CMK (cell line): ENCODE results near the gene CARD10.
"Not testable (repeated sequence)": the region's sequence is repeated elsewhere in the genome, so short reads cannot be mapped to it uniquely, and the experiment has no call there.

Experiments used
- DNase-seq: peaks from one replicate; pipeline ENCODE4 v3.0.0-alpha.2; 2010; ENCODE audit warnings: low read depth

Gene CARD10

DNA sequence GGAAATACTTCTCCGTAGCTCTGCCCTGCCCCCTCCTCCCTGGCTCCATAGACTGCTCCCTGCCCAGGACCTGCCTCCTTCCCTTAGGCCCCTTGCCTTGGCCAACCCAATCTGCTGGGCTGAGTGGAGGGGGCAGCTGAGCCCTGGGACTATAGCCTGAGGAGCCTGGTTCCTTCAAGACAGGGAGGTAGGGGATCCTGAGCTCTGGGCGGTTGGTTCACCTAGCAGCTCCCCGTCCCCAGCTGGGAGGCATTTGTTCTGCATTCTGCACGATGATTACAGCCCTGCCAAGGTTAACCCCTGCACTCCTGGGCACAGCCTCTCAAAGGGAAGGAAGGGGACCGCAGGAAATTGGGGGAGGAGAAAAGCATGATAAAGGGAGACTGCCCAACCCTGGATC is 37.5 kb upstream of the CARD10 start:
- no peak for DNase-seq

DNA sequence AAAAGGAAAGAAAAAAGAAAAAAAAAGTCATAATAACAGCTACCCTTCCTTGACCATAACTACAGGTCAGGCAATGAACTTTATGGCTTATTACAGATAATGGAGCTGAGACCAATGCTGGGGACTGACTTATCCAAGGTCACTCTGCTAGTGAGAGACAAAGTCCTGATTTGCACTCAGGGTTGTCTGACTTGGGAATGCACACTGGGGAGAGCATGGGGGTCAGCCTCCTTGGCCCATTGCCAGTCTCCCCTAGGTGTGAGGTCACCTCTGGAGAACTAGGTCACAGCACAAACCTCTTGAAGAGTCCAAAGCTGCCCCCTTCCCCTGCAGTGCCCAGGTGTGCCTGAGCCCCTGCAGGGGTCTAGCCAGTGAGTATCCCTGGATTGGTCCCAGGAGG is 35.8 kb upstream of the CARD10 start:
- DNase-seq = no peak

DNA sequence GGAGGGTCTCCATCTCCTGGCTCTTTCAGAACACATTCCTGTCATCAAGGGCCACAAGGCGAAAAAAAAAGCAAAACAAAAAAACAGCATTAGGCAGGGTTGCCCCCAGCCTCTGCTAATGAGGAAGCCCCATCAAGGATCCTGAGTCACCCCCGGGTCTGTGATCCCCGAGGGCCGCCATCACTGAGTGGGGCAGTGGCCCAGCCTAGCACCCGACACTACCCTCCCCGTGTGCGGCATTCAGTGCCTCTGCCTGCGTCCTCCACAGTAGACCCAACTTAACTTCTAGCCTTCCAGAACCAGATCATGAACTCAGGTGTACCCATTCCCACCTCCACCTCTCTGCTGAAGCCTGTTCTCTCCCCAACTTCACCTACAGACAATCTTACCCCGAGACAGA is 34.5 kb upstream of the CARD10 start:
- DNase-seq = no peak

DNA sequence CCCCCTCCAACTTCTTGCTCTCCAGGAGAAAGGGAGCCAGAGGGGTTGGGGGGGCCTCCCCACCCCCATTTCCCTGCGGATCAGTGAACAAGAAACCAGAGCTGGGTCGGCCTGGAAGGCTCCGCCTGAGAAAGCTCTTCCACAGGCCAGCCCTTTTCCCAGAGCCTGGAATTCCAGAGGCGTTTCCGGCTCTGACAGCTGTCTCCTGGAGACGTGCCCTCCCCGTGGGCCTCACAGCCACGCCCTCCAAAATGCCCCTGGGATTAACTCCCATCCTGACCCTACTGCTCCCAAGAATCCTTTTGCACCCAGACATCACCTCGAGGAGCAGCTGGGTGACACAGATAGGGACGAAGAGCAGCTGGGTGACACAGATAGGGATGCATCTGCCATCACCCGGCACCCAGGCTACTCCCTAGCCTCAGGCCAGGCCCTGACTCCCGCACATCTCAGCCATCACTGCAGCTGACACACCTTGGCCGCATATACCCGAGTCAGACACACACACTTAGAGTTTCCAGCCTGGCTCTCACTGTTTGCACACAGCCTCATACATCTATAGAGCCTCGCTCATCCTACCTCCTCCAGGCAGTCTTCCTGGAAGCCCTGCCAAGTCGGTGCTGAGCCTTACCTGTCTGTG is 33.4 kb upstream of the CARD10 start:
- no peak for DNase-seq

DNA sequence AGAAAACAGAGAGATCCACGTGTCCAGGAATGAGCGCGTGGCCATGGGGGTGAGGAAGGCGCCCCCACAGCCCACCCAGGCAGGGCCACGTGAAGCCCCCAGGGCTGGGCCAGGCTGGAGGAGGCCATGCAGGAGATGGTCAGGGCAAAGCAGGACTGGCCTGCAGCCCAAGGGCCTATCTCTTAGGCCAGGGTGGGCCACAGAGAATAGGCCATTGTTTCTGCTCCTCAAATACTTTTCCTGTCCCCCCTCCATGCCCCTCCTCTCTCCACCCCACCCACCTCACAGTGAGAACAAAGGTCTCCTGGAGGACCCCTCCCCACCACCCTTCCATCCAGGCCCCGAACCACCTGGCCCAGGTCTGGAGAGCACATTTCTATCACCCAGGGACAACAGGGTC is 32.8 kb upstream of the CARD10 start:
- no peak for DNase-seq

DNA sequence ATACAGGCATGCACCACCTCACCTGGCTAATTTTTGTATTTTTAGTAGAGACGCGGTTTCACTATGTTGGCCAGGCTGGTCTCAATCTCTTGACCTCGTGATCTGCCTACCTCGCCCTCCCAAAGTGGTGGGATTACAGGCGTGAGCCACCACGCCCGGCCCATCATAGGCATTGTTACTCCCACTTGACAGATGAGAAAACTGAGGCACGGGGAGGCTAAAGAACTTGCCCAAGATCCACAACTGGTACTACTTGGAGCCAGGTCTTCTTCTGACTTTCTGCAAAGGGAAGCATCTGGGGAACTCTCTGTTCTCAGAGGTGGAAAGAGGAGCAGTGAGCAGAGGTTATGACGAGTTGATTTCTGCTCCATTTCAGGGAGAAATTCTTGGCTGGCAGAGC is 31.7 kb upstream of the CARD10 start:
- DNase-seq = not testable (repeated sequence)

DNA sequence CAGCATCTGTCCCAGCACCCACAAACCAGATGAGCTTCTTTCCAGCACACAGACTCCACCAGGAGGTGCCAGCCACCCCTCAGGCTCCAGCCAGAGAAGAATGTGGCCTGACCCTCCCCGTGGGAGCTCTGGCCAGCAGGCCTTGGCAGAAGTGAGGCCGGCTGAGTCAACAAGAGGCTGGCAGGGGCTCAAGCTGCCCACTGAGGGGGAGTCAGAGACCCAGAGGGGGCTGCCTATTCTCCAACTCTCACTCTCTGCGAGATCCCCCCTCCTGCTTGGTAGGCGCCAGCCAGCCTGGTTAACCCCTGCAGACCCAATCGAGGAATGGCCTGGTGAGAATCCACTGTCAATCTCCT is 30.5 kb upstream of the CARD10 start:
- DNase-seq = no peak

DNA sequence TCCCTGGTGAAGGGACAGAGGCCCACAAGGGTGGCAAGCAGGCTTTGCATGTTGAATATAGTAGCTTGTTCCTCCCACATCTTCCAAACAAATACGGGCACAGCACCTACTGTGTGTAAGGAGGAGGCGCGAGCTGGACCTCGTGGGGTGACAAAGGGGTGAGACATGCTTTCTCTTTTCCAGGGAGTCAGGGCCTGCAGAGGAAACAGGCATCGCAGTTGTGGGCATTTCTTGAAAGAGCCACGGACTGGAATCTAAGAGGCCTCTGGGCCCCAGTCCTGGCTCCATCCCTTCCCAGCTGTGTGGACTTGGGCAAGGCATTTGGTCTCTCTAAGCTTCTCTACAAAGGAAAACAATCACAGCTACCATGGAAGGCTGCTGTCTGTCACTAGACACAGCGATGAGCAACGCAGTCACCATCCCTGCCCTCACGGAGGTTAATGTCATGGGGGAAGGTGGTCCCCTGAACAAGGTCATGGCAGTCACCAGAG is 28.1 kb upstream of the CARD10 start:
- no peak for DNase-seq

DNA sequence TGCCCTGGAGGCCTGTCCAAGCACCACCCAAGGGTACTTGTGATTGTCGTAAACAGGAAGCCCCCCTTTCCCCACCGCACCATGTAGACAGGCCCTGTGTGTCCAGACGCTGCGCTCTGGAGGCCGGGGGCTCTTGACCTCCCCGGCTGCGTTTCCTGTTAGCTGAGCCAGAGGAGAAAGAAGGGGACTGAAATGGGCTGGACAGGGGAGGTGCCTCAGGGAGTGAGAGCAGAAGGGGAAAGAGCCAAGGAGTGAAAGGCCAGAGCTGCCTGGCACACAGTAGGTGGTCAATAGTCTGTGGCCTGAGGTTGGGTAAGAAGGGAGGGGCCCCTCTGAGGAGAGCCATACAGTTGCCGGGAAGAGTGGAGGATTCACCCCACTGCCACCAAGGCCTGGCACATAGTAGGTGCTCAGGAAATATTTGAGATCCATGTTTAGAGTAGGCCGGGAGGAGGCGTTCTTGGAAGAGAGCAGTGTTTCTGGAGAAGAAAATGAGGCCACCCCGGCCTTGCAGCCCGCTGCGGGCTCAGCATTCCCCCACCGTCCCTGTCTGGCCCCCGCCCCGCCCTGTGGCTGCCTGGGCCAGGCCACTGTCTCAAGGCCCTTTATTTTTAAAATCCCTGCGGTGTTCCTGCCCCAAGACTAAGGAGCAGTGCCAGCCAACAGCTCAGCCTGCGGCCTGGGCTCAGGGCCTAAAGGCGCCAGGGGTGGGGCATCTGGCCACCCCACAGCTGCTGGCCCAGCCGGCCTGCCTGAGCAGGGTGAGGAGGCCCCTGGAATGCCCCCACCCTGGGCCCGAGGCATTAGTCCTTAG is 27.4 kb upstream of the CARD10 start:
- DNase-seq = no peak

DNA sequence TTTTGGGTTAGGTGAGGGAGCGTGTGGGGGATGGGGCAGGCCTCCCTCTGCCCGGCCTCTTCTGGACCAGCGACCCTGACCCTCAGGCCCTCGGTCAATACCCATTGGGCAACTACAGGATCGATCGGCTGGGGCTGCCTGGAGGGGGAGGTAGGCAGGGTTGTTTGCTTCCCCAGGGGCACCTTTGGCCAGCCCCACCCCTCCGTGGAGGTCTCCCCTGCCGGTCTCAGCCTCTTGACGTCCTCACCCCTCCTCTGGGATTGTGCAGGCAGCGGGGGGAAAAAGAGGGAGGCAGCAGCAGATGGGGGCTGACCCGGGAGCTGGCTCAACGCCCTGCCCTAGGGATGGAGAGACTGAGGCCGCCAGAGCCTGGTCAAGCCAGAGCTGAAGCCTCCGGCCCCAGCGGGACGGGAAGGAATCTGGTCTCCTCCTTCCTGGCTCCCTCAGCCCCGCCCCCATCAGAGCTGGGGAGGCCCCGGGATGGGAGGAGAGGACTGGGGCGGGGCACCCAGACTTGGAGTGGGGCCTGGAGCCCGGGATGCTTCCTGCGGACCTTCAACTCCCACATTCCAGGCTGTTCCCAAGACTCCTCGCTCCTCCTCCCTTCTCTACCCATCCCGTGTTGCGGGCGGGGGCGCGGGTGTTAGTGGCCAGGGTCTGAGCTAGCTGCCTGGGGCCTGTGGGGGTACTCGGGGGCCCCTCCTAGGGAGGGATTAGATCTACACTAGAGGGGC is 26.7 kb upstream of the CARD10 start:
- DNase-seq = no peak

DNA sequence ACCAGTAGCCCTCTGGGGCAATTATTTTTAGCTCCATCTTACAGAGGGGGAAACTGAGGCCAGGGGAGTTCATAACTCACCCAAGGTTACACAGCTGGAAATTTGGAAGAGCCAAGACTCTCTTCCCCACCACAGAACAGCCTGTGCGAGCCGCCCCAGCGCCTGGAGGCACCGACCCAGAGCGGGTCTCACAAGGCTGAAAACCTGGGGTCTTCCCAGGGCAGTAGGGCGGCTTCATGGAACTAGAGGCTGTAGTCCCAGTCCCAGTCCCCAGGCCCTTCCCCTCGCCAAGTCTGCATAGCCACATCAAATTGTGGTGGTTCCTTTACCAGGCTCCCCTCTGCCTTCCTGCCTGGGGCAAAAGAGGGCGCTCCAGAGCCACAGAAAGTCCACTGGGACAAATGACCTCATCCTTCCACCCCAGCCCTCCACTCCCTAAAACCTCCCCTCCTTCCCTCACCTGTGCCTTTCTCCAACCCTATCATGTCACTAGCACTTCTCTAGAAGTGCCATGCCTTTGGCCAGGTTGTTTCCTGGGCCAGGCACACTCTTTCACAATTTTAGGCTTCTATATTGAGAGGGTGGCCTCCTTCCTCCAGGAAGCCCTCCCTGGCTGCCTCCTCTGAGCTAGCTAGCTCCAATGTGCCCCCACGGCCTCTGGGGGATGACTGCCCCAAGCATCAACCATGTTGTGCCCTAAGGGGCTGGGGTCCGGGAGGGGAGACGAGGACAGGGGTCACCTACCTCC is 25.9 kb upstream of the CARD10 start:
- no peak for DNase-seq

DNA sequence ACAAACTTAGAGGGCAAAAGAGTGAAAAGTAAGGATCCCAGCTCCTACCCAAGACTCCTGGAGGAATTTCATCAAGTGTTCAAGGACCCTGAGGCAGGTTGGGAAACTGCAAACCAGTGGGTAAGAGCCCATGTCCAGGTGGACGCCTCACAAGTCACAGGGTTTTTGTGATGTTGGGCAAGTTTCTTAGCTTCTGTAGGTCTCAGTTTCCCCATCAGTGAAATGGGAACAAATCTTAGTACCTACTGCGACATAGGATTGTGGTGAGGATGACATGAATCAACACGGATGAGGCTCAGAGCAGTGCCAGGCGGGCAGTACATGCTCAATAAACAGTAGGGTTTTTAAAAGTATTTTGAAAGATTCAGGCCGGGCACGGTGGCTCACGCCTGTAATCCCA is 23.7 kb upstream of the CARD10 start:
- no peak for DNase-seq

DNA sequence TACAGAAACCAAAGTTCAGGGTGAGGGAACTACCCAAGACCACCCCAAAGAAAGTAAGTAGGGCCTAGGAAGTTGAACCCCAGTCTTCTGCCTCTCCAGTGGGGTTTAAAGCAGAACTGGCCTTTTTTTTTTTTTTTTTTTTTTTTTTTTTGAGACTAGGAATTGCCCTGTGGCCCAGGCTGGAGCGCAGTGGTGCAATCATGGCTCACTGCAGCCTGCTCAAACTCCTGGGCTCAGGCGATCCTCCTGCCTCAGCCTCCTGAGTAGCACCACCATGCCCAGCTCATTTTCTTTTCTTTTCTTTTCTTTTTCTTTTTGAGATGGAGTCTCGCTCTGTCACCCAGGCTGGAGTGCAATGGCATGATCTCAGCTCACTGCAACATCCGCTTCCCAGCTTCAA is 23.2 kb upstream of the CARD10 start:
- DNase-seq = not testable (repeated sequence)

DNA sequence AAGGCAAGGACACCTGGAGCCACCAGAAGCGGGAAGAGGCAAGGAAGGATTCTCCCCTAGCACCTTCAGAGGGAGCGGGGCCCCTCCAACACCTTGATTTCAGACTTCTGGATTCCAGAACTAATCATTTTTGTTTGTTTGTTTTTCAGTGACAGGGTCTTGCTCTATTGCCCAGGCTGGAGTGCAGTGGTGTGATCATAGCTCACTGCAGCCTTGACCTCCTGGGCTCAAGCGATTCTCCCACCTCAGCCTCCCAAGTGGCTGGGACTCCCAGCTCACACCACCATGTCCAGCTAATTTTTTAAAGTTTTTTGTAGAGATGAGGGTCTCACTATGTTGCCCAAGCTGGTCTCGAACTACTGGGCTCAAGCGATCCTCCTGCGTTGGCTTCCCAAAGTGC is 20.6 kb upstream of the CARD10 start:
- not testable (repeated sequence) for DNase-seq

DNA sequence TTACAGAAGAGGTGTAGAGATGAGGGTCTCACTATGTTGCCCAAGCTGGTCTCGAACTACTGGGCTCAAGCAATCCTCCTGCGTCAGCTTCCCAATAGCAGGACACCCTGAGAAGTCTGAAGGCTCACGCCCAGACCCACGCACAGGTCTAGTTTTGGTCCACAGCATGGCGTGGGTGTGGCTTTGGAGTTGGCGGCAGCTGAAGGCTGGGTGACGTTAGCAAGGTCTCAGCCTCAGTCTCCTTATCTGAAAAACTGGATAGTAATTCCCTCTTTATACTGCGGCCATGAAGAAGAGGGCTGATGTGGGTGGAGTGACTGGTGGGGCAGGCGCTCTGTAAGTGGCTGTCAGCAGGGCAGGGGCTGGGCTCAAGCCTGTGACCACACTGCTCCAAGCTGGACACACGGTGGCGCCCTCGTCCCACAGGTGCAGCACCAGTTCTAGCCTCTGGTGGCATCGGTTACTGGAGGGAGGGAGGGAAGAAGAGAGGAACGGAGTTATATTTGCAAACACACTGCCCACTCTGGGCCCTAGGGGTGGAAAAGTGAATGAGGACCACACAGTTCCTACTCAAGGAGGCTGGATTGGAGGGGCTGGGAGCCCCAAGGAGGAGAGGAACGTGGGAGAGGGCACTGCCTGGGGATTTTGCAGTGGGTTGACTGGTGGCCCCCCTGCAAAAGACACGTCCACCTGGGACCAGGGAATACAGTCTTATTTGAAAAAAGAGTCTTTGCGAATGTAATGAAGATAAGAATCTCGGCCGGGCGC is 19.6 kb upstream of the CARD10 start:
- peak; percentile 88 for DNase-seq

DNA sequence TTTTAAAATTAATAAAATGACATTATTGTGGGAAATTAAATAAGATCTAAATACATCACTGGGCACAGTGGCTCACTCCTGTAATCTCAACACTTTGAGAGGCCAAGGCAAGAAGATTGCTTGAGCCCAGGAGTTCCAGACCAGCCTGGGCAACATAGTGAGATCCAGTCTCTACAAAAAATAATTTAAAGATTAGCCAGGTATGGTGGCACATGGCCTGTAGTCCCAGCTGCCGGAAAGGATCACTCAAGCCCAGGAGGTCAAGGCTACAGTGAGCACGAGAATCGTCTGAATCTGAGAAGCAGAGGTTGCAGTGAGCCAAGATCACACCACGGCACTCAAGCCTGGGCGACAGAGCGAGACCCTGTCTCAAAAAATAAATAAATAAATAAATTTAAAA is 15.9 kb upstream of the CARD10 start:
- DNase-seq = no peak

DNA sequence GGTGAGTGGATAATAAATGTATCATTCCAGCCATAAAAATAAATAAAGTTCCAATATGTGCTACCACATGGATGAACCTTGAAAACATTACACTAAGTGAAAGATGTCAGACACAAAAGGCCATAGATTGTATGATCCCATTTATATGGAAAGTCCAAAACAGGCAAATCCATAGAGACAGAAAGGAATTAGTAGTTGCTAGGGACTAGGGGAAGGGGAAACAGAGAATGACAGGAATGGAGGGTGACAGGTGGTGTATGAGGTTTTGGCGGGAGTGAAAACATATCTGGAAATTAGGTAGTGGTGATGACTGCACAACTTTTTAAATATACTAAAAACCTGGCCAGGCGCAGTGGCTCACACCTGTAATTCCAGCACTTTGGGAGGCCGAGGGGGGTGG is 15.2 kb upstream of the CARD10 start:
- no peak for DNase-seq

DNA sequence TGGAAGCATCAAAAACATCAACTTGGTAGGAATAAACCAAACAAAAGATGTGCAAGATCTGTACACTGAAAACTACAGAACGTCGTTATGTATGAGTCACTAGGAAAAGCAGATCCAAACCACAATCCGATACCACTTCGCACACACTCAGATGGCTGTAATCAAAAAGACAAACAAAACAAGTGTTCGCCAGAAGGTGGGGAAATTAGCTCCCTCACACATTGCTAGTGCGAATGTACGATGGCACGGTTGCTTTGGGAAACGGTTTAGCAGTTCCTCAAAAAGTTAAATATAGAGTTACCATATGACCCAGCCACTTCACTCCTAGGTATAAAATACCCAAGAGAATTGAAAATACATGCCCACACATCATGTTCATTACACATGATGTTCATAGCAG is 14.8 kb upstream of the CARD10 start:
- DNase-seq = no peak

DNA sequence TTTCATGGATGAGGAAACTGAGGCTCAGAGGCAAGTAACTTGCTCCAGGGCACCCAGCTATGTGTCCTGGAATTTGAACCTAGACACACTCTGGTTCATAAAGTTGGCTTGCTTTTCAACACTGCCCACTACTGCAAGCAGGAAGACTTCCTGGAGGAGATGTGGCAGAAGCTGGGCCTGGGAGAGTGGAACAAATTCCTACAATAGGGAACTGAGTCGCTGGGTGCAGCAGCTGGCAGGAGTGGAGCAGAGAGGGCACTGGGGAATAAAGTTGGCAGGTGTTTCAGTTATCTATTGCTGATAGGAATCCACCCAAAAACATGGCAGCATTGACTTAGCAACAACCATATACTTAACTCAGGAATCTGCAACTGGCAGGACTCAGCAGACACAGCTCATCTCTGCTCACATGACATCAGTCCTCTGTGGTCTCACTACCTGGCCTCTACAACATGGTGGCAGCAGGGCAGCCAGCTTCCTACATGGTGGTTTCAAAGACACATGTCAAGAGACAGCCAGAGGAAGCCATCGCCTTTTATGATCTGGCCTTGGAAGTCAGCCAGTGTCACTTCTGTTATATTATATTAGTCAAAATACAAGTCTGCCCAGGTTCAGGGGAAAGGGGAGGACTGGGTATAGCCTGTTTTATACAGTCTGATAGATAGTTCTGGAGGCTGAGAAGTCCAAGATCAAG is 10.6 kb upstream of the CARD10 start:
- no peak for DNase-seq

DNA sequence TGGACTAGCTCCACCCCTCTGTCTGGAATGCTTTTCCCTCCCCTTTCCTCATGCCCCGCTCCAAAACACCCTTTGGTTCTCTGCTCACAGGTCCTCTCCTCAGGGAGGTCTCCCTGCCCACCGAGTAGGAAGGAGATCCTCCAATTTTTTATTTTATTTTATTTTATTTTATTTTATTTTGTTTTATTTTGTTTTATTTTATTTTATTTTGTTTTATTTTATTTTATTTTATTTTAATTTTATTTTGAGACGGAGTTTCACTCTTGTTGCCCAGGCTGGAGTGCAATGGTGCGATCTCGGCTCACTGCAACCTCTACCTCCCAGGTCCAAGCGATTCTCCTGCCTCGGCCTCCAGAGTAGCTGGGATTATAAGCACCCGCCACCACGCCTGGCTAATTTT is 8.7 kb upstream of the CARD10 start:
- DNase-seq = not testable (repeated sequence)
